HL-60 (cell line): ENCODE measurements around the gene NPRL2.

ENCODE experiments used
- GABPA ChIP-seq: IDR thresholded peaks from 2 replicates; pipeline ENCODE4 v1.6.1; 2012; ENCODE audit warnings: low read depth
- POLR2AphosphoS5 ChIP-seq: IDR thresholded peaks from 2 replicates; pipeline ENCODE4 v1.6.1; 2012; ENCODE audit warnings: low read depth
- TF ChIP-seq, protein P1 (sequence below): IDR thresholded peaks from one replicate; pipeline ENCODE4 v1.5.1; 2011; ENCODE audit warnings: low read length, control low read depth, inconsistent platforms; ENCODE audit not compliant: insufficient read depth

DNA sequence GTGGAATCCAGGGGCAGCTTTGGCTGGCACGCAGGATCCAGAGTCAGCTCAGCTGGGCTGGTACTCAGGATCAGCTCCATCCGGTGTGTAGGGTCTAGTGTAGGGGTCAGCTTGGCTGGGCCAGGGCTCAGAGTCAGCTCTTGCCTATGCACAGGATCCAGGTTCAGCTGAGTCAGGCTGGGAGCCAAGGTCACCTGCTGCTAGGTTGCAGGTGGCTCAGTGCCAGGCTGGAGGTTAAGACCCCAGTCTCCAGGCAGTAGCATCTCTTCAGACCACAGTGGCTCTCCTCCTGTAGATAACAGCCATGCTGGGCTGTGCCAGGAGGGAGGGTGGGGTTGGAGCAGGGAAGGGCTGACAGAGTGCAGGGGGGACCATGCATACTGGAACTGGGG, 53.2 kb downstream of the NPRL2 start:
- TF ChIP-seq, protein P1, sequence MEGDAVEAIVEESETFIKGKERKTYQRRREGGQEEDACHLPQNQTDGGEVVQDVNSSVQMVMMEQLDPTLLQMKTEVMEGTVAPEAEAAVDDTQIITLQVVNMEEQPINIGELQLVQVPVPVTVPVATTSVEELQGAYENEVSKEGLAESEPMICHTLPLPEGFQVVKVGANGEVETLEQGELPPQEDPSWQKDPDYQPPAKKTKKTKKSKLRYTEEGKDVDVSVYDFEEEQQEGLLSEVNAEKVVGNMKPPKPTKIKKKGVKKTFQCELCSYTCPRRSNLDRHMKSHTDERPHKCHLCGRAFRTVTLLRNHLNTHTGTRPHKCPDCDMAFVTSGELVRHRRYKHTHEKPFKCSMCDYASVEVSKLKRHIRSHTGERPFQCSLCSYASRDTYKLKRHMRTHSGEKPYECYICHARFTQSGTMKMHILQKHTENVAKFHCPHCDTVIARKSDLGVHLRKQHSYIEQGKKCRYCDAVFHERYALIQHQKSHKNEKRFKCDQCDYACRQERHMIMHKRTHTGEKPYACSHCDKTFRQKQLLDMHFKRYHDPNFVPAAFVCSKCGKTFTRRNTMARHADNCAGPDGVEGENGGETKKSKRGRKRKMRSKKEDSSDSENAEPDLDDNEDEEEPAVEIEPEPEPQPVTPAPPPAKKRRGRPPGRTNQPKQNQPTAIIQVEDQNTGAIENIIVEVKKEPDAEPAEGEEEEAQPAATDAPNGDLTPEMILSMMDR: no peak
- TF ChIP-seq GABPA: no peak
- no peak for TF ChIP-seq POLR2AphosphoS5
